GM19328 (cell line): ENCODE data around the gene NFE2L1.

Source experiments
- ATAC-seq: cut with Tn5 transposase; IDR thresholded peaks from one replicate; pipeline ENCODE4 v1.9.1; 2021; ENCODE audit warnings: mild to moderate bottlenecking, moderate library complexity; ENCODE audit not compliant: unreplicated experiment

Gene NFE2L1

DNA sequence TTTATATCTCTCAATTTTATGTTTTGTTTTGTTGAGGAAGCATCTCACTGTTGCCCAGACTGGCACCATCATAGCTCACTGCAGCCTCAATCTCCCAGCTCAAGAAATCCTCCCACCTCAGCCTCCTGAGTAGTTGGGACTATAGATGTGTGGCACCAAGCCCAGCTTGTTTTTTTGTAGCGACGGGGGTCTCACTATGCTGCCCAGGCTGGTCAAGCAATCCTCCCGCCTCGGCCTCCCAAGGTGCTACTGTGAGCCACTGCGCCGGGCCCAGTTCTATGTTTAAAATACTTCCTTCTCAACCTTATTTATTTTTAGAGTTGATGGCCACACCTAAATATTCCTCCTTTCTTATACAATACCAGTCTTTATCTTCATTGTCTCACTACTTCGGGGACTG is 1.9 kb upstream of the NFE2L1 start:
- no peak for ATAC-seq

DNA sequence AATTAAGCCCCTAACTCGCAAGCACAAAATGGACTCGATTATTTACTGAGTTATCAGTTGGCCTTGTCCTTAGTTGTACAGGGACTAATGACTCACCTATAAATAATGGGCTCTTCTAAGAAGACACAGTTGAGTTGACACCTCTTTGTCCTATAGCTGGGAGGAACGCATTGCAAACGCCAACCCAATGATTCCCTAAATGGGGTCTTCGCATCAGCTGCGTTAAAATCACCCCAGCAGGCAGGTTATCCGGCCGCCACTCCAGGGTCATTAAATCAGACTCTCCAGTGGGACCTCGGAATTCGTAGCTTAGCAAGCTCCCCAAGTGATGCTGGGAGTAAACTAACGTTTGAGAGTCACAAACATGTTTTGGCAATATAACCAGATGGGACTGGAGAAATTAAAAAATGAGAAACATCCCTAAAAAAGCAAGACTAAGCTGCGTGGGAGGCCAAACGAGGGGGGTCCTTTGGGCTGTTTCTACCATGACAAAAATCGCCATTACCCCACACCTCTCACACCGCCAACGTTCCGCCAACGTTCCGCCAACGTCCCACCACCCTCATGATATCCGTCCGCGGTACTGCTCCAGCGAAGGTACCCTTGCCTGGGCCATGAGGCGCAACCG is 932 bp upstream of the NFE2L1 start:
- ATAC-seq, result no peak

DNA sequence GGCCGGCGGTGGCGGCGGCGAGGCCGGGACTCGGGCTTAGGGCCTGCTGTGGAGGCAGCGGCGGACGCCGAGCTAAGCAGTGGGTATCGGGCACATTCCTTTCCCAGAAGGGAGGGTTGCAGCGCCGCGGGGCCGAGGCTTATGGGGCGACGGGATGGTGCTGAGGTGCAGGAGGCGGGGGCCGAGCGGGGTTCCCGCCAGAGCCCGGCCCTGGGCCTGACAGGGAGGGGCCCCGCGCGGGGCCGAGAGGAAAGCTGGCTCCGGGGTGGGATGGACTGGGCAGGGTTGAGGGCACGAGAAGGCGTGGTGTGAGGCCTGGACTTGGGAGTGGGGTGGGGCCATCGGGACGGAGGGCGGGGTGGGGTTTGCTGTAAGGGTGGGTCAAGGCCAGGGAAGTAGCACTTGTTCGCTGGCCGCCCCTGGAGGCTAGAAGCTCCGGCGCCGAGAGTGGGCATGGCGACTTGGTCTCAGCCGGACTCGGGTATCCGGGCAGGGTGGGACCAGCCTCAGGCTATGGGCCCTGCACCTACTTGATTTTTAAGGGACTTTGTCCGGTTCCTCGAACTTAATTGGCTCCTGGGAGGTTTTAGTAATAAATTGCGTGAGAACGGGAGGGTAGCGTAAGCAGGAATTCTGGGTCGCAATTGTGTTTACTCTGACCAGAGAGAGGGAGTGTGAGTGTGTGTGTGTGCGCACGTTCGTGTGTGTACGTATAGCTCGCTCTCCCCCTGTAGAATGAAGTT is 396 bp downstream of the NFE2L1 start:
- peak; percentile 23 for ATAC-seq

DNA sequence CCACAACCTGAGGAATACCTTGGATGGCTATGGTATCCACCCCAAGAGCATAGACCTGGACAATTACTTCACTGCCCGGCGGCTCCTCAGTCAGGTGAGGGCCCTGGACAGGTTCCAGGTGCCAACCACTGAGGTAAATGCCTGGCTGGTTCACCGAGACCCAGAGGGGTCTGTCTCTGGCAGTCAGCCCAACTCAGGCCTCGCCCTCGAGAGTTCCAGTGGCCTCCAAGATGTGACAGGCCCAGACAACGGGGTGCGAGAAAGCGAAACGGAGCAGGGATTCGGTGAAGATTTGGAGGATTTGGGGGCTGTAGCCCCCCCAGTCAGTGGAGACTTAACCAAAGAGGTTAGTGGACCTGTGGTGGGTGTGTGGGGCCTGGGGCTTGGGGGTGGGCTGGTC is 3.1 kb downstream of the NFE2L1 start:
- ATAC-seq, result no peak

DNA sequence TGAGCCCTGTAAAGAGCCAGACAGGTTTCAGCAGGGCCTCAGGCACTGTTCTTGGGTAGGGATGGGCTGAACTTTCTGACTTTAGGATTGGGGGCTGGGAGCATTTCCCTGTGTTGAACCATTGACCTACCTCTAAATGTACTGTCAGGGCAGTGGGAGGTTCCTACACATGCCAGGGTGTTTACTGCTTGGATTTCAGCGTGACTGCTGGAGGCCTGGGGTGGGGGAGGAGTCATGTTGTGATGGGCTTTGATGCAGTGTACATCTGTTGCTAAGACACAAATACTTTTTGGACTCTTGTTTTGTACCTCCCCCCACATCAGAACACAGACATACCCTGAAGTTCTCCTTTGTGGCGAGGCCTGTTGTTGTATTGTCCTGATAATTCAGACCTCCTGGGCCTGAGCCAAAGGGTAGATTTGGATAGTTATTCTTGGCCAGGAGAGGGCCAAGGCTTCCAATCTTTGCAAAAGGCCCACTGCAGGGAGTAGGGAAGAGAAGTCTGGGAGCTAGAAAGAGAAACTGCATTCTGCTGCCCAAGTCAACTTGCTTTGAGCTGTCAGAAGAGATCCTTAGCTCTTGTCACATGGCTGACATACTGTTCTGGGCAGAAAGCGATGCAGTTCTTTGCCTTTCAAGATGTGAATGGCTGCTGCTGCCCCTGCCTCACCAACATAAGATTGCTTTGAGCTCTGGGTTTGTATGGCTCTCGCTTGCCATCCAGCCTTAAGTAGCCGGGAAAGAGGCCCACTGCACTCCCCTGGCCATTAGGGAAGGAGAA is 3.7 kb downstream of the NFE2L1 start:
- ATAC-seq, result no peak

DNA sequence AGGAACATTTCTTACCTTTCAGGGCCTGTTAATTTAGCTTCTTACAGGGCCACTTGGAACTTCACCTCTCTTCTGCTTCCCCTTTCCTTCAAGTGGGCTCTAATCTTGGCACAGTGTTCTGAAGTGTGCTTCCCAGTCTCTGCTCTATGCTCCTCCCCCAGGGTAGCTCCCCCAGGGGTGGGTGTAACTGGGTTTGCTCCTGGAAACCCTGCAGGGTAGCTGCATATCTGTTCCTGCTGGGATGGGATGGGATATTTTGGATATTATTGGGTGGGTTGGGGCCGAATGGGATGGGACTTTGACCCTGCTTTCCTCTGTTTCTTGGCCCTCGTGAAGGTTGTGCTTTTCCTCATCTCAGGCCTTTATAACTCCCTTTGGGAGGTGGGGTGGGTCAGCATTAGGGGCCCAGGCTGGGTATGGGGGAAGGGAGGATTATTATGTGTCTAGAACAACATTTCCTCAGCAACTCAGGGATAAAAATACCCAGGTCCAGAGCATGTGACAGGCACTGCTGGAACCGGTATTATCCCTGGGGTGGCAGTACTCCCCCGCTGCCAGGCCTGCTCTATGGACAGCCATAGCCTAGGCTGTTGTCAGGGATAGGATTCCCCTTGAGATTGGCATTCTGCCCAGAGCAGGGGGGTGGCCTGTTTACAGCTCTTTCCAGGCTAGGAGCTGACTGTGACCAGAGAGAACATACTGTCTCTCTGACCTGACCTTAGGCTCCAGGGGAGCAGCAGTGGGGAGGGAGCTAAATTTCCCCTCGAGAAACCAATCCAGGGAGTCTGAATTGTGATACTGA is 5.0 kb downstream of the NFE2L1 start:
- ATAC-seq, result no peak

DNA sequence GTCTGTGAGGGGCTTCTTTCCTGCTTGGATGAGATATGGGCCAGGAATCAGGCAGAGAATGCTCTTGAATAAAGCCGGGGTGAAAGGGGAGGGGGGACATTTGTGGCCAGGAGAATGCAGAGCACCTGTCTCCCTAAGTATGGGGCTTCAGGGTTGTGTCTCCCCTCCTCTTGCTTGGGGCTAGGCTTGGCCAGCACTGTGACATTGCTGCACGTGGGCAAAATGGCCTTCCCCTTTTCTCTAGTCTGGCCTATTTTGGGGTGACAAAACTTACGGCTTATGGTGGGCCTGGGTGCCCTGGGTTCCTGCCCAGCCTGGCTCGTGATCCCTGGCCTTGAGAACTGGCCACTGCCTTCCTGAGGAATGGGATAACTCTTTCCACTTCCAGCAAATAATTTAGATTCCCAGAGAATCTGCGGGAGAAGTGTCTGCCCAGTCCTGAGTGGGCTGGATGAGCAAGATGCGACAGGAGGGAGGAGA is 5.6 kb downstream of the NFE2L1 start:
- ATAC-seq, result no peak

DNA sequence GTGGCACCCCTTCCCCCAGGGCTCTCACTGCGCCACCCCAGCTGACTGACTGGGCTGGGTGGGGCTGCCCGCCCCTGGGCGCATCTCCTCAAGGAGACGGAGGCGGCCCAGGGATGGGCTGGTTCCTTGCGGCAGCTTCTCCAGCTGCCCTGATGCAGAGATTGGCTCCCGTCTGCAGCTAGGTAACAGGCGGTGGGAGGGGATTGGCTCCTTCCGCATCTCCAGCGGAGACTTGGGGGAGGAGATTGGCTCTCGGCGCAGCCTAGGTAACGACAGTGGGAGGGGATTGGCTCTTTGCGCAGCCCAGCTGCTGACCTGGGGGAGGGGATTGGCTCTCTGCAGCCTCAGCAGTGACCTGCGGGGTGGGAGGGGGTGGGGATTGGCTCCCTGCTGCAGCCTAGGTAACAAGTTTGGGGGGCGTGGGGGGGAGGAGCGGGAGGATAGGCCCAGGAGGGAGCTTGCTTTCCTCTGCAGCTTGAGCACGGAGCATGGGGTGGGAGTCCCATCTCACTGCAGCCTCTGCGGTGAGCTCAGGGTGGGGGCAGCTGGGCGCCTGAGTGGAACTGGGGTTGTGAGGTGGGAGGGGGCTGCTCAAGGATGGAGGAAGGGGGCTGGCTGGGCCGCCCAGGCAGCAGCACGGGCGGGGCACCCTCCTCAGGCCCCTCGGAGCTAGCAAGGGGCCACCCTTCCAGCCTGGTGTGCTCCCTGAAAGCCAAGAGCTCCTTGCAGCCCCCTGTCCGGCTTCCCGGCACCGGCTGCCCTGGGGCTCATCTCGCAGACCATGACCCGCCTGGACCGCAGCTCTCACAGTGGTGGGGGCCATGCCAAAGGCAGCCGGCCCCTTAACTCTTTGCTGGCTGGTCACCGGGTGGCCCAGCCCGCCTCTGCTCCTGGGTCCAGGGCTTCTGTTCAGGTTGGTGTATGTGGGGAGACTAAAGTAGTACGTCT is 6.4 kb downstream of the NFE2L1 start:
- no peak for ATAC-seq

DNA sequence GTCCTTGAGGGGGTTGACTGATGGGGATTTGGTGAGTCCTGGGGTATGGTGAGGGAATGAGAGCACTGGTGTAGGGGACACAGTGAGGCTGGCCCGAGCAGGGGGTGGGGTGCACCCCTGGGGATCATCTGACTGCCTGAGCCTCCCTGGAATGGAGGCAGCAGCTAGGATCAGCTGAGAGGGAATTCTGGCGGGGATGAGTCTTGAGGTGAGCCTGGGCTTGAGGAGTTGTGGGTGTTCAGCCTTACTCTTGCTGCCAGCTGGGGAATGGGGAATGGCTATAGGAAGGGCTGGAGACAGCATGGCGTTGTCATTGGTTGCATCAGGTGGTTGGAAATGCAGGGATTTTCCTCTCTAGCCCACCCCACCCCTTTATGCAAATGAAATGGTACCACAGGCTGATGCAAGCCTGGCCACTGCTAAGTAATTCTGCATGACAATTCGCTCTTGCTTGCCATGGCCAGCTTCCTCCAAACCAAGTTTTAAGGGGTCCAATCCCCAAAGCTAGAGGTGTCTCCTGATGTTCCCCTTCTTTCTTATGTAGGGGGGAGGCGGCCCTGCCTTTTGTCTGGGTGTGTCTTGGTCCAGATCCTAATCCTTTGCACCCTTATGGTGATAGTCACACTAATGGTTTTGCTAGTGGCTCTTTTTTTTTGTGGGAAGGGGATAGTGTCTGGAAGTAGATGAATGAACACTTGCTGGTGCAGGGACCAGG is 7.5 kb downstream of the NFE2L1 start:
- ATAC-seq, result no peak

DNA sequence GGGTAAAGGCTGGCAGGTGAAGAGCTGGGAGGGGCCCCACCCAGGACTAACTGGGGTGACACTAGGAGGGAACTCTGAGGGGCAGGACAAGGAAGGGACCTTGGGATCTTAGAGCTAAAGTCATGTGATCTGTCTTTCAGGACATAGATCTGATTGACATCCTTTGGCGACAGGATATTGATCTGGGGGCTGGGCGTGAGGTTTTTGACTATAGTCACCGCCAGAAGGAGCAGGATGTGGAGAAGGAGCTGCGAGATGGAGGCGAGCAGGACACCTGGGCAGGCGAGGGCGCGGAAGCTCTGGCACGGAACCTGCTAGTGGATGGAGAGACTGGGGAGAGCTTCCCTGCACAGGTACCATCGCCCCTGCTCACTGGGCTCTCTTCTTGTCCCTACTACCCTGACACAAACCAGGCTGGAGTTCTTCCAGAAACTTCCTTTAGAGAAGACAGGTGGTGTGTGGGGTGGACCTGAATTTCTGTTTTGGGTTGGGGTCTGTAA is 8.1 kb downstream of the NFE2L1 start:
- no peak for ATAC-seq

DNA sequence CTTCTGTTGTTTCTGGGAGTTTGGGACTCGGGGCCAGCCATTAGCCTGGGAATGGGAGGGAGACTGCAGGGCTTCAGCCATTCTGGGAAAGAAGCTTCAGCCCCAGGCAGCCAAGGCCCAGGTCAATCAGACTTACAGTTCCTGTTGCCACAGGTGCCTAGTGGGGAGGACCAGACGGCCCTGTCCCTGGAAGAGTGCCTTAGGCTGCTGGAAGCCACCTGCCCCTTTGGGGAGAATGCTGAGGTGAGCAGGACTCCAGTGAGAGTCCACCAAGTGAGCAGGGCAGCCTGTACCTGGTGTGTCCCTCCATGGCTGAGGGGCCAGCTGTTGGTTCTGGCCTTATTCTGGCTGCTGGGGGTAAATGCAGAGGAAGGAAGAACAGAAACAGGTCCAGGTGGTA is 8.7 kb downstream of the NFE2L1 start:
- no peak for ATAC-seq

DNA sequence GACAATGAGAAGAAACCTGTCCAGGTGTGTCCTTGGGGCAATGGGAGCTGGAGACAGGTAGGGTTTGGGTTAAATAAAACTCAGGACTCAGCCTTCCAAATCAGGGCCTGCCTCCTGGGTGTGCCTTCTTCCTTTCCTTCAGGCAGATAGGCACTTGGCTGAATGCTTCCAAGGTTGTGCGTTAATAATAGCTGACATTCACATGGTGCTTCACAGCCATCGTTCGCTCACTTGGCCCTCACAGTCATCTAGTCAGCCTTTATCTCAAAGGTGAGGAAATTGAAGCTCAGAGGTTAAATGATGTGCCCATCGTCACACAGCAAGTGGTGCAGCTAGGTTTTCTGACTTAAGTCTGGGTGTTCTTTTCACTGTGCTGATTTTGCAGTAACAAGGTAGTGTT is 9.5 kb downstream of the NFE2L1 start:
- ATAC-seq, result no peak

DNA sequence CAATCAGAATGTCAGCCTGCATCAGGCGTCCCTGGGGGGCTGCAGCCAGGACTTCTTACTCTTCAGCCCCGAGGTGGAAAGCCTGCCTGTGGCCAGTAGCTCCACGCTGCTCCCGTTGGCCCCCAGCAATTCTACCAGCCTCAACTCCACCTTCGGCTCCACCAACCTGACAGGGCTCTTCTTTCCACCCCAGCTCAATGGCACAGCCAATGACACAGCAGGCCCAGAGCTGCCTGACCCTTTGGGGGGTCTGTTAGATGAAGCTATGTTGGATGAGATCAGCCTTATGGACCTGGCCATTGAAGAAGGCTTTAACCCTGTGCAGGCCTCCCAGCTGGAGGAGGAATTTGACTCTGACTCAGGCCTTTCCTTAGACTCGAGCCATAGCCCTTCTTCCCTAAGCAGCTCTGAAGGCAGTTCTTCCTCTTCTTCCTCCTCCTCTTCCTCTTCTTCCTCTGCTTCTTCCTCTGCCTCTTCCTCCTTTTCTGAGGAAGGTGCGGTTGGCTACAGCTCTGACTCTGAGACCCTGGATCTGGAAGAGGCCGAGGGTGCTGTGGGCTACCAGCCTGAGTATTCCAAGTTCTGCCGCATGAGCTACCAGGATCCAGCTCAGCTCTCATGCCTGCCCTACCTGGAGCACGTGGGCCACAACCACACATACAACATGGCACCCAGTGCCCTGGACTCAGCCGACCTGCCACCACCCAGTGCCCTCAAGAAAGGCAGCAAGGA is 10.4 kb downstream of the NFE2L1 start:
- no peak for ATAC-seq

DNA sequence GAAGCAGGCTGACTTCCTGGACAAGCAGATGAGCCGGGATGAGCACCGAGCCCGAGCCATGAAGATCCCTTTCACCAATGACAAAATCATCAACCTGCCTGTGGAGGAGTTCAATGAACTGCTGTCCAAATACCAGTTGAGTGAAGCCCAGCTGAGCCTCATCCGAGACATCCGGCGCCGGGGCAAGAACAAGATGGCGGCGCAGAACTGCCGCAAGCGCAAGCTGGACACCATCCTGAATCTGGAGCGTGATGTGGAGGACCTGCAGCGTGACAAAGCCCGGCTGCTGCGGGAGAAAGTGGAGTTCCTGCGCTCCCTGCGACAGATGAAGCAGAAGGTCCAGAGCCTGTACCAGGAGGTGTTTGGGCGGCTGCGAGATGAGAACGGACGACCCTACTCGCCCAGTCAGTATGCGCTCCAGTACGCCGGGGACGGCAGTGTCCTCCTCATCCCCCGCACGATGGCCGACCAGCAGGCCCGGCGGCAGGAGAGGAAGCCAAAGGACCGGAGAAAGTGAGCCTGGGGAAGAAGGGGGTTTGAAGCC is 11.0 kb downstream of the NFE2L1 start:
- no peak for ATAC-seq

DNA sequence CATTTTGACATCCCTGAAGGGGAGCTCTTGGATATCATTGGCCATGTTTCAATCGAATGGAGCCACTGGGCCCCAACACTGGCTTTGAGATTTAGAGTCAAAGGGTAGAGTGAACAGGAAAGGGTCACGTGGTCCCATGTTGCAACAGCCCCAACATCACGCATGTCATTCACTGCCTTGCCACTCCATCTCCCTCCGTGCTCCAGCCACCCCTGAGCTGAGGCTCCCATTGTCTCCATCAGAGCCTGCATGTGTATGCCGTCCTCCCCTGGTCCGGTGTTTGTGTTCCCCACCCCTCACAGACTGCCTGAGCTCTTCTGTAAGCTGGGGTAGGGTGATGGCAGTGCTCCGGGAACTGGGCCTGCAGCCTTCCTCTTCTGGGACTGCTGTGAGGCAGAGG is 12.1 kb downstream of the NFE2L1 start:
- no peak for ATAC-seq

DNA sequence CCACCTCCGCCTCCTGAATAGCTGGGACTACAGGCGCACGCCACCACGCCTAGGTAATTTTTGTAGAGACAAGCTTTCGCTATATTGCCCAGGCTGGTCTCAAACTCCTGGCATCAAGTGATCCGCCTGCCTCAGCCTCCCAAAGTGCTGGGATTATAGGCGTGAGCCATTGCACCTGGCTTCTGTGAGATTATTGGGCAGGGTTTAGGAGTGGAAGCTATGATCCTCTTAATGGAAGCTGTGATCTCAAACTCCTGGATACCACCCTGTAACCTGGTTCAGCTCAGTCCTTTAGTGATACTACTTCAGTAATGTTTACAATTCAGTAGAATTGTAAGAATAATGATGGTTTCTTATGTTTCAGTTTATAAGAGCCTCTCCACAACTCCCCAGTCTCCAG is 14.1 kb downstream of the NFE2L1 start:
- ATAC-seq, result no peak

DNA sequence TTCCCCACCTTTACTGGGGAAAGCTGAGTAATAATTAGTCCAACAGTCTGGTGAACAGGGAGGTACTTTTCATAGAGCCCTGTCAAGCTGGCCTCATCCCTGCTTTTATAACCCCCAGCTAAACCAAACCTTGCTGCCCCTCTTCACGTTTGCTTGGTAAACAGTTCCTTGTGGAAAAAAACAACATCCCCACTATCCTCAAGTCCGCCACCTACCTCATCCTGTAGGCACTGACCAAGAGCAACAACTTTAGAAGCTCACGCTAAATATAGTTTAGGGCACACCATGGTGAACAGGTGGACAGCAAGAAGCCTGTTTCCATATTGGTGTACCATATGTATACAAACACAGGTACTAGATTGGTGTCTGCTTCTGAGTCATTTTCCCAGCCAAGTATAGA is 16.5 kb downstream of the NFE2L1 start:
- no peak for ATAC-seq

DNA sequence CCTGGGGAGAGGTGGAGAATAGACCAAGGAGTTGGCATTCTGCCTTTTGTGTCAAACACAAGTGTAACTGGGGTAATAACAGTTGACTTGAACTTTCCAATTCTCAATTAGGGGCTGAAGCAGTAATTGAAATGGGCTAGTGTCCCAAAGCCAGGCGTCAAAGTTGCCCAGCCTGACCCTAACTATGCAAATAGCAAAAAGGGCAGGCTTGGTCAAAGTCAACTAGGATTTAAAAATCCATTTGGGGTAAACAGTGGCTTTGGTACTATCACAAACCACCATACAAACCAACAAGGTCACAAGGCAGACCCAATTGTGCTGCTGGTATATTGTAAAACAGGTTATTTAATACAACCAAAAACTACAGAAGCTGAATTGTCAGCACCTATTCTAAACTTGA is 18.0 kb downstream of the NFE2L1 start:
- no peak for ATAC-seq
